UCSD-AML1 (cell line): Measurements from ENCODE around the gene JAGN1.
A peak's percentile ranks its signal among the peaks of the same experiment; 100 is the strongest.
"Not testable (repeated sequence)": the region's sequence is repeated elsewhere in the genome, so short reads cannot be mapped to it uniquely, and the experiment has no call there.

Experiments
- DNase-seq: peaks from one replicate; lab custom pipeline; 2025; ENCODE audit not compliant: unreplicated experiment; lab: John Stamatoyannopoulos, UW

The JAGN1 gene

GRCh38 chr3:9916734-9917680 lies 26.6 kb downstream of the JAGN1 start, which contains the start of gene IL17RC:
IL17RC (plus strand) TSS chr3:9917098; CDS start chr3:9917316, 218 bp downstream.
- DNase-seq = peak; percentile 71

GRCh38 chr3:9917820-9918219 lies 27.4 kb downstream of the JAGN1 start:
- no peak for DNase-seq

GRCh38 chr3:9918261-9919038 lies 28.0 kb downstream of the JAGN1 start:
- no peak for DNase-seq

DNA sequence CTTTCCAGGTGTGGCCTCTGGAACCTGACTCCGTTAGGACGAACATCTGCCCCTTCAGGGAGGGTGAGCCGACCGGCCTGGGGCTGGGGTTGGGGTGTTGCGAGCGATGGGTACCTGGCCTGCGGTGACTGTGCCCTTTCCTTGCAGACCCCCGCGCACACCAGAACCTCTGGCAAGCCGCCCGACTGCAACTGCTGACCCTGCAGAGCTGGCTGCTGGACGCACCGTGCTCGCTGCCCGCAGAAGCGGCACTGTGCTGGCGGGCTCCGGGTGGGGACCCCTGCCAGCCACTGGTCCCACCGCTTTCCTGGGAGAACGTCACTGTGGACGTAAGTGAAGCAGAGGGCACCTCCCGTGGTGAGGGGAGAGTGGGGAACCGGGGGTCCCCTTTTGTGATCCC lies 37.7 kb downstream of the JAGN1 start:
- no peak for DNase-seq

GRCh38 chr3:9930804-9931418 lies 40.5 kb downstream of the JAGN1 start:
- DNase-seq = no peak

GRCh38 chr3:9932535-9932842 lies 42.1 kb downstream of the JAGN1 start:
- DNase-seq = no peak

GRCh38 chr3:9932843-9933560 lies 42.6 kb downstream of the JAGN1 start:
- peak; percentile 92 for DNase-seq

- peak; percentile 96 for DNase-seq
These were observed 43.3 kb downstream of the JAGN1 start, which contains the start of gene CRELD1 for GRCh38 chr3:9933561-9934234. CRELD1 (plus strand) TSS chr3:9933834; CDS start chr3:9934439, 605 bp downstream.

DNA sequence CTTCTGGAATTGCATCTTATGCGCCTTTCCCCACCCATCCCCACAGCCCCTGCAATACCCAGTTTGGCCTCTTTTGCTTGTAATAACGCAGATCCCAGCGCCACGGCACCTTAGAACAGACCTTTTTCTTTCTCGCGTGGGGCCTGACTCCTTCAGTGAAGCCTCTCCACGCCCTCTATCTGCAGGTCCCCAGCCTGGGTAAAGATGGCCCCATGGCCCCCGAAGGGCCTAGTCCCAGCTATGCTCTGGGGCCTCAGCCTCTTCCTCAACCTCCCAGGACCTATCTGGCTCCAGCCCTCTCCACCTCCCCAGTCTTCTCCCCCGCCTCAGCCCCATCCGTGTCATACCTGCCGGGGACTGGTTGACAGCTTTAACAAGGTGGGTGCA lies 43.8 kb downstream of the JAGN1 start:
- peak; percentile 65 for DNase-seq

- DNase-seq = no peak
These were observed 44.6 kb downstream of the JAGN1 start for GRCh38 chr3:9934993-9935392.

DNA sequence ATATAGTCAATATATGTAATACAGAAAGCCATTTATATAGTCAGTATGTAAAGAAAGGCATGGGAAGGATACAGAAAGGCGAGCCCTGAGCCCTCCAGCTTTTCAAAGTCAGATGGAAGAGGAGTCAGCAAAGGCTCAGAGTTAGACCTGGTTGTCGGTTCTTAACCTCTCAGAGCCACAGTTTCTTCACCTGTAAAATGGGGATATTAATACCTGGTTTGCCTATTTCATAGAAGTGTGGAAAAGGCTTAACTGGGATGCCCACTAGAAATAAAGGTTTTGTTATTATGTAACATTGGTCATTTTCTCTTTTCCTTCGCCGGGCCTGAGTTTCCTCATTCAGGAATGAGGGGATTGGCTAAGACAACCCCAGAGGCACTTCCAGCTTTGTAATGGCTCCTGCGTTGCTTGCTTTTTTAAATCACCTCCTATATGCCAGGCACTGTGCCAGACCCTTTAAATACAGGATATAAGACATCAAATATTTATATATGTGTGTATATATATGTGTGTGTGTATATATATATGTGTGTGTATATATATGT lies 45.6 kb downstream of the JAGN1 start:
- DNase-seq = no peak

- DNase-seq = no peak
These were observed 47.3 kb downstream of the JAGN1 start for GRCh38 chr3:9937486-9938238.

DNA sequence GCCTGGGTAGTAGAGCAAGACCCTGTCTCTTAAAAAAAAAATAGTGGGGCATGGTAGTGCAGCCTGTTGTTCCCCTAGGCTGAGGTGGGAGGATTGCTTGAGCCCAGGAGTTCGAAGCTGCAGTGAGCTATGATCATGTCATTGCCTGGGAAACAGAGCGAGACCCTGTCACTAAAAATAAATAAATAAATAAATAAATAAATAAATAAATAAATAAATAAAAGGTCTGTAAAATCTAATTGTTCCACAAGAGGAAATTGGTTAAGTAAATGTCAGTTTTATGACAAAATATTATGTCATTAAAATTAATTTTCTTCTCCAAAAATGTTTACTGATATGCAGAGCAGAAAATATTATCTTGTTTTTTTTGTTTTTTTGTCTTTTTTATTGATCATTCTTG lies 48.6 kb downstream of the JAGN1 start:
- no peak for DNase-seq

GRCh38 chr3:9939906-9940305 lies 49.5 kb downstream of the JAGN1 start:
- DNase-seq = not testable (repeated sequence)

DNA sequence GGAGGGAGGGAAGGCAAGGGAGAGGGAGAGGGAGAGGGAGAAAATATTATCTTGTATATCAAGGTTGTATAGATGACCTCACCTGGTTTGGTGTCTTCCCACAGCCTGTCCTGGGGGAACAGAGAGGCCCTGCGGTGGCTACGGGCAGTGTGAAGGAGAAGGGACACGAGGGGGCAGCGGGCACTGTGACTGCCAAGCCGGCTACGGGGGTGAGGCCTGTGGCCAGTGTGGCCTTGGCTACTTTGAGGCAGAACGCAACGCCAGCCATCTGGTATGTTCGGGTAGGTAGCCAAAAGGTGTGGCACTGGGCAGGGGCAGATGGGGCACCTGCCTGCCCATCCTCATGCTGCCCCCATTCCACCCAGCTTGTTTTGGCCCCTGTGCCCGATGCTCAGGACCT lies 50.3 kb downstream of the JAGN1 start:
- no peak for DNase-seq

GRCh38 chr3:9942164-9942563 lies 51.8 kb downstream of the JAGN1 start:
- no peak for DNase-seq

DNA sequence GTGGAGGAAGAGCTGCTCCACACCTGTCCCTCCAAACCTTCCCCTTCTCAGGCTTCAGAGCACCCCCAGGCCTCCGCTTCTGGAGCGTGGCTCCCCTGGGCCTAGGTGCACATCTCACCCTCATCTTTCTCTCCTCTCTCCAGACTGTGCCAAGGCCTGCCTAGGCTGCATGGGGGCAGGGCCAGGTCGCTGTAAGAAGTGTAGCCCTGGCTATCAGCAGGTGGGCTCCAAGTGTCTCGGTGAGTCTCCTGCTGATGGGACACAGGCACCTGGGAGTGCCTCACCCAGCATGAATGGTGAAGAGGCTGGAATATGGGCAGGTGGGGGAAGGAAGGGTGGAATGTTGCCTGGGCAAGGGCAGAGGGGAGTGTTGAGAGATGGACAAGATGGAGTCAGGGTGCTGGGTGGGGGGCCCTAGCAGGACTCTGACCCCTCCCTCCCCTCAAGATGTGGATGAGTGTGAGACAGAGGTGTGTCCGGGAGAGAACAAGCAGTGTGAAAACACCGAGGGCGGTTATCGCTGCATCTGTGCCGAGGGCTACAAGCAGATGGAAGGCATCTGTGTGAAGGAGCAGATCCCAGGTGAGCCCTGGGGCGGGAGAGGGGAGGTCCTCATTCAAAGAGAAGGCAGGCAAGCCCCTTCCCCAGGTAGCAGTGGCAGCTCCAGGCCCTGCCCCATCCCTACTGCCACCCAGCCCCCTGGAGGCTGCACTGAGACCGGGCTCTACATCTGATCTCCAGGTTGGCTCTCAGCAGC lies 52.7 kb downstream of the JAGN1 start:
- DNase-seq = no peak
